PFSK-1 (cell line): ENCODE results near the gene RNF169.

Experiments used
- POLR2AphosphoS5 ChIP-seq: IDR thresholded peaks from 2 replicates; pipeline ENCODE4 v1.6.1; 2012; ENCODE audit warnings: low read depth, mild to moderate bottlenecking, control low read depth, low read length, moderate library complexity
- REST ChIP-seq, 2 experiments: IDR thresholded peaks; 2 replicates each; pipeline versions ENCODE4 v1.6.1 to v1.8.0; 2011 to 2012; ENCODE audit warnings: low read depth in 2 of 2, low read length in 2 of 2, control low read depth in 1 of 2, inconsistent platforms in 1 of 2, mild to moderate bottlenecking in 1 of 2, moderate library complexity in 1 of 2; ENCODE audit not compliant: insufficient read depth in 1 of 2
- SIN3A ChIP-seq: IDR thresholded peaks from 2 replicates; pipeline ENCODE4 v1.6.1; 2012; ENCODE audit warnings: mild to moderate bottlenecking, low read length, moderate library complexity, borderline replicate concordance; ENCODE audit not compliant: insufficient read depth
- TAF1 ChIP-seq: IDR thresholded peaks from 2 replicates; pipeline ENCODE4 v1.6.1; 2012; ENCODE audit warnings: low read length, control low read depth, borderline replicate concordance; ENCODE audit not compliant: insufficient read depth

GRCh38 chr11:74826901-74827300, 78.3 kb downstream of the RNF169 start:
- TF ChIP-seq REST (IDR thresholded peaks at IDR 0.05; ENCODE audit: insufficient read depth in 1 of 2, low read depth in 2 of 2, low read length in 2 of 2) (no peak), TAF1 (no peak), SIN3A (no peak), POLR2AphosphoS5 (no peak)
